Stimulated activated effector memory CD8-positive, alpha-beta T cell treated with anti-CD3 and anti-CD28 coated beads, Interleukin-12 subunit alpha, Interleukin-12 subunit beta, amount 100 ng/mL, for 72 hours (primary cell): ENCODE data around the gene SEMA4D.
A peak's percentile ranks its signal among the peaks of the same experiment; 100 is the strongest.

Source experiments
- ATAC-seq: fragments of 150-1000 bp; cut with Tn5 transposase; 2 replicates; pipeline ENCODE4 v1.10.0; 2021
- DNase-seq, 2 donors: peaks; one replicate each; pipeline ENCODE4 v3.0.0; 2021 to 2022; ENCODE audit warnings: low spot score in 2 of 2
- H3K27ac Mint-ChIP-seq: one replicate; pipeline ENCODE4 v1.8.0; 2022; ENCODE audit warnings: mild to moderate bottlenecking, mixed read lengths
- H3K36me3 Mint-ChIP-seq: one replicate; pipeline ENCODE4 v1.8.0; 2022; ENCODE audit warnings: mild to moderate bottlenecking, mixed read lengths
- H3K4me1 Mint-ChIP-seq: one replicate; pipeline ENCODE4 v1.8.0; 2022; ENCODE audit warnings: mixed read lengths
- H3K4me3 Mint-ChIP-seq: one replicate; pipeline ENCODE4 v1.8.0; 2022; ENCODE audit warnings: mild to moderate bottlenecking, mixed read lengths
- H3K9me3 Mint-ChIP-seq: one replicate; pipeline ENCODE4 v1.8.0; 2022; ENCODE audit warnings: mixed read lengths

Gene SEMA4D

GRCh38 chr9:89497257-89497963 is 503 bp downstream of the SEMA4D start:
- H3K9me3 Mint-ChIP-seq, result no peaks in the 10 kb centered on the region
- H3K4me3 Mint-ChIP-seq, result peak overlapping the region; percentile 93
- H3K4me1 Mint-ChIP-seq, result peaks cover 85% of the 10 kb centered on the region
- peak; percentile 29 for ATAC-seq
- peak in 1 of 2 donors; percentile 60 for DNase-seq
- peaks cover 29% of the 10 kb centered on the region for H3K36me3 Mint-ChIP-seq
- peak overlapping the region; percentile 92 for H3K27ac Mint-ChIP-seq

- peak in 1 of 2 donors; percentile 73 for DNase-seq
These were observed 1.2 kb downstream of the SEMA4D start for GRCh38 chr9:89496645-89497256.

GRCh38 chr9:89495824-89496560 is 1.9 kb downstream of the SEMA4D start:
- no peaks in the 10 kb centered on the region for H3K9me3 Mint-ChIP-seq
- H3K27ac Mint-ChIP-seq, result peak overlapping the region; percentile 92
- ATAC-seq (peak; percentile 17), DNase-seq (no peak)
- H3K4me1 Mint-ChIP-seq, result peaks cover 85% of the 10 kb centered on the region
- H3K36me3 Mint-ChIP-seq, result peaks cover 32% of the 10 kb centered on the region
- H3K4me3 Mint-ChIP-seq, result peak overlapping the region; percentile 93

More at GRCh38 chr9:89496645-89497256, 1.2 kb downstream of the SEMA4D start:
- Mint-ChIP-seq H3K4me1 (peaks cover 85% of the 10 kb centered on the region), H3K36me3 (peaks cover 32% of the 10 kb centered on the region), H3K27ac (peak overlapping the region; percentile 92), H3K4me3 (peak overlapping the region; percentile 93), H3K9me3 (no peaks in the 10 kb centered on the region)
- peak; percentile 44 for ATAC-seq

GRCh38 chr9:89494199-89494598 is 3.7 kb downstream of the SEMA4D start:
- Mint-ChIP-seq H3K9me3 (no peaks in the 10 kb centered on the region), H3K27ac (peak overlapping the region; percentile 92), H3K4me3 (peak overlapping the region; percentile 93), H3K36me3 (peaks cover 38% of the 10 kb centered on the region), H3K4me1 (peaks cover 88% of the 10 kb centered on the region)
- no peak for ATAC-seq
- DNase-seq, result no peak

- peaks cover 88% of the 10 kb centered on the region for H3K4me1 Mint-ChIP-seq
- H3K36me3 Mint-ChIP-seq, result peaks cover 42% of the 10 kb centered on the region
- no peaks in the 10 kb centered on the region for H3K9me3 Mint-ChIP-seq
- ATAC-seq, result no peak
- DNase-seq, result no peak
- H3K27ac Mint-ChIP-seq, result peak overlapping the region; percentile 92
- H3K4me3 Mint-ChIP-seq, result peak overlapping the region; percentile 93
These were observed 4.2 kb downstream of the SEMA4D start for GRCh38 chr9:89493671-89494070.

- no peak for DNase-seq
- Mint-ChIP-seq H3K9me3 (no peaks in the 10 kb centered on the region), H3K36me3 (peaks cover 41% of the 10 kb centered on the region), H3K4me1 (peaks cover 88% of the 10 kb centered on the region), H3K4me3 (peak overlapping the region; percentile 93), H3K27ac (peak overlapping the region; percentile 92)
- no peak for ATAC-seq
These were observed 4.7 kb downstream of the SEMA4D start for GRCh38 chr9:89493181-89493580.

- DNase-seq (no peak), ATAC-seq (no peak)
- Mint-ChIP-seq H3K36me3 (peaks cover 41% of the 10 kb centered on the region), H3K9me3 (no peaks in the 10 kb centered on the region), H3K4me1 (peaks cover 90% of the 10 kb centered on the region), H3K27ac (peak overlapping the region; percentile 92), H3K4me3 (peak overlapping the region; percentile 93)
These were observed 5.3 kb downstream of the SEMA4D start for GRCh38 chr9:89492586-89492985.

- DNase-seq (no peak), ATAC-seq (peak; percentile 70)
- Mint-ChIP-seq H3K36me3 (peaks cover 36% of the 10 kb centered on the region), H3K27ac (peak overlapping the region; percentile 92), H3K4me3 (peak overlapping the region; percentile 93), H3K4me1 (peaks cover 98% of the 10 kb centered on the region), H3K9me3 (no peaks in the 10 kb centered on the region)
These were observed 6.2 kb downstream of the SEMA4D start for GRCh38 chr9:89491694-89492093.

GRCh38 chr9:89489548-89490530 is 8.1 kb downstream of the SEMA4D start:
- ATAC-seq (peak; percentile 70), DNase-seq (no peak)
- Mint-ChIP-seq H3K4me3 (peak overlapping the region; percentile 93), H3K4me1 (peaks cover 96% of the 10 kb centered on the region), H3K9me3 (no peaks in the 10 kb centered on the region), H3K36me3 (peaks cover 41% of the 10 kb centered on the region), H3K27ac (peak overlapping the region; percentile 74)

GRCh38 chr9:89488936-89489335 is 9.0 kb downstream of the SEMA4D start:
- Mint-ChIP-seq H3K9me3 (no peaks in the 10 kb centered on the region), H3K27ac (peak overlapping the region; percentile 24), H3K4me1 (peaks cover 96% of the 10 kb centered on the region), H3K36me3 (peaks cover 35% of the 10 kb centered on the region), H3K4me3 (peak overlapping the region; percentile 93)
- DNase-seq, result no peak
- no peak for ATAC-seq

GRCh38 chr9:89488131-89488530 is 9.8 kb downstream of the SEMA4D start:
- Mint-ChIP-seq H3K27ac (no peak overlapping the region), H3K4me1 (peaks cover 95% of the 10 kb centered on the region), H3K4me3 (no peak overlapping the region), H3K36me3 (peaks cover 37% of the 10 kb centered on the region), H3K9me3 (no peaks in the 10 kb centered on the region)
- ATAC-seq (no peak), DNase-seq (no peak)

GRCh38 chr9:89486681-89487080 is 11.2 kb downstream of the SEMA4D start:
- Mint-ChIP-seq H3K27ac (peak overlapping the region; percentile 44), H3K4me3 (no peak overlapping the region)

GRCh38 chr9:89484475-89485404 is 13.2 kb downstream of the SEMA4D start:
- Mint-ChIP-seq H3K4me3 (peak overlapping the region; percentile 73), H3K4me1 (peaks cover 92% of the 10 kb centered on the region), H3K27ac (peak overlapping the region; percentile 83), H3K36me3 (peaks cover 45% of the 10 kb centered on the region), H3K9me3 (no peaks in the 10 kb centered on the region)
- peak; percentile 2 for ATAC-seq
- no peak for DNase-seq

More at GRCh38 chr9:89486681-89487080, 11.2 kb downstream of the SEMA4D start:
- DNase-seq (no peak), ATAC-seq (no peak)
- H3K9me3 Mint-ChIP-seq, result no peaks in the 10 kb centered on the region
- peaks cover 38% of the 10 kb centered on the region for H3K36me3 Mint-ChIP-seq
- peaks cover 95% of the 10 kb centered on the region for H3K4me1 Mint-ChIP-seq
